Memory B cell (primary cell): ENCODE measurements around the gene STXBP6.

Experiments used
- ATAC-seq: fragments of 150-1000 bp; cut with Tn5 transposase; 2 replicates; pipeline ENCODE4 v1.10.0; 2021; ENCODE audit warnings: low read depth, mild to moderate bottlenecking, moderate library complexity
- DNase-seq, 2 donors: peaks; one replicate each; pipeline ENCODE4 v3.0.0; 2022; ENCODE audit warnings: low spot score in 2 of 2
- H3K27ac Mint-ChIP-seq: one replicate; pipeline ENCODE4 v1.8.0; 2022; ENCODE audit warnings: mild to moderate bottlenecking, moderate library complexity, mixed read lengths
- H3K27me3 Mint-ChIP-seq: one replicate; pipeline ENCODE4 v1.8.0; 2022; ENCODE audit warnings: mixed read lengths
- H3K36me3 Mint-ChIP-seq: one replicate; pipeline ENCODE4 v1.8.0; 2022; ENCODE audit warnings: mild to moderate bottlenecking, mixed read lengths
- H3K4me1 Mint-ChIP-seq: one replicate; pipeline ENCODE4 v1.8.0; 2022; ENCODE audit warnings: mixed read lengths
- H3K4me3 Mint-ChIP-seq: one replicate; pipeline ENCODE4 v1.8.0; 2022; ENCODE audit warnings: mild to moderate bottlenecking, moderate library complexity, mixed read lengths
- H3K9me3 Mint-ChIP-seq: one replicate; pipeline ENCODE4 v1.8.0; 2022; ENCODE audit warnings: mixed read lengths

Gene STXBP6

GRCh38 chr14:24993631-24994030, 56.3 kb downstream of the STXBP6 start:
- DNase-seq (no peak), ATAC-seq (no peak)
- H3K27ac Mint-ChIP-seq = no peak overlapping the region
- no peaks in the 10 kb centered on the region for H3K4me1 Mint-ChIP-seq
- H3K36me3 Mint-ChIP-seq = no peaks in the 10 kb centered on the region
- no peaks in the 10 kb centered on the region for H3K9me3 Mint-ChIP-seq
- H3K4me3 Mint-ChIP-seq = no peak overlapping the region
- H3K27me3 Mint-ChIP-seq = no peaks in the 10 kb centered on the region

GRCh38 chr14:24992624-24993360, 57.2 kb downstream of the STXBP6 start:
- H3K27ac Mint-ChIP-seq = no peak overlapping the region
- no peaks in the 10 kb centered on the region for H3K9me3 Mint-ChIP-seq
- no peaks in the 10 kb centered on the region for H3K36me3 Mint-ChIP-seq
- peaks cover under 1% of the 10 kb centered on the region for H3K27me3 Mint-ChIP-seq
- ATAC-seq = no peak
- no peak overlapping the region for H3K4me3 Mint-ChIP-seq
- H3K4me1 Mint-ChIP-seq = no peaks in the 10 kb centered on the region
- no peak for DNase-seq

- peaks cover 5% of the 10 kb centered on the region for H3K27me3 Mint-ChIP-seq
- H3K27ac Mint-ChIP-seq = no peak overlapping the region
- no peak overlapping the region for H3K4me3 Mint-ChIP-seq
- no peaks in the 10 kb centered on the region for H3K4me1 Mint-ChIP-seq
- ATAC-seq (no peak), DNase-seq (no peak)
- no peaks in the 10 kb centered on the region for H3K36me3 Mint-ChIP-seq
- peaks cover 2% of the 10 kb centered on the region for H3K9me3 Mint-ChIP-seq
Measured at GRCh38 chr14:24991821-24992220, 58.1 kb downstream of the STXBP6 start.

- DNase-seq (no peak), ATAC-seq (no peak)
- H3K36me3 Mint-ChIP-seq = no peaks in the 10 kb centered on the region
- H3K27me3 Mint-ChIP-seq = peaks cover 5% of the 10 kb centered on the region
- H3K27ac Mint-ChIP-seq = no peak overlapping the region
- H3K4me3 Mint-ChIP-seq = no peak overlapping the region
- no peaks in the 10 kb centered on the region for H3K4me1 Mint-ChIP-seq
- H3K9me3 Mint-ChIP-seq = peaks cover 2% of the 10 kb centered on the region
Measured at GRCh38 chr14:24991288-24991687, 58.7 kb downstream of the STXBP6 start.

GRCh38 chr14:24990773-24991172, 59.2 kb downstream of the STXBP6 start:
- DNase-seq = no peak
- Mint-ChIP-seq H3K36me3 (no peaks in the 10 kb centered on the region), H3K27ac (no peak overlapping the region), H3K27me3 (peaks cover 5% of the 10 kb centered on the region), H3K4me1 (no peaks in the 10 kb centered on the region), H3K4me3 (no peak overlapping the region), H3K9me3 (peaks cover 2% of the 10 kb centered on the region)
- no peak for ATAC-seq

- H3K9me3 Mint-ChIP-seq = peaks cover 2% of the 10 kb centered on the region
- H3K4me3 Mint-ChIP-seq = no peak overlapping the region
Measured at GRCh38 chr14:24990050-24990449, 59.9 kb downstream of the STXBP6 start.

GRCh38 chr14:24988760-24989159, 61.2 kb downstream of the STXBP6 start:
- no peak overlapping the region for H3K27ac Mint-ChIP-seq
- H3K4me3 Mint-ChIP-seq = no peak overlapping the region
- DNase-seq = no peak
- no peaks in the 10 kb centered on the region for H3K36me3 Mint-ChIP-seq
- no peaks in the 10 kb centered on the region for H3K4me1 Mint-ChIP-seq
- peaks cover 5% of the 10 kb centered on the region for H3K27me3 Mint-ChIP-seq
- no peak for ATAC-seq
- peaks cover 2% of the 10 kb centered on the region for H3K9me3 Mint-ChIP-seq

More at GRCh38 chr14:24990050-24990449, 59.9 kb downstream of the STXBP6 start:
- H3K4me1 Mint-ChIP-seq = no peaks in the 10 kb centered on the region
- DNase-seq = no peak
- no peak overlapping the region for H3K27ac Mint-ChIP-seq
- ATAC-seq = no peak
- no peaks in the 10 kb centered on the region for H3K36me3 Mint-ChIP-seq
- H3K27me3 Mint-ChIP-seq = peaks cover 5% of the 10 kb centered on the region

- H3K4me1 Mint-ChIP-seq = no peaks in the 10 kb centered on the region
- H3K27ac Mint-ChIP-seq = no peak overlapping the region
- H3K27me3 Mint-ChIP-seq = peaks cover 5% of the 10 kb centered on the region
- no peak overlapping the region for H3K4me3 Mint-ChIP-seq
- H3K36me3 Mint-ChIP-seq = no peaks in the 10 kb centered on the region
- no peak for DNase-seq
- ATAC-seq = no peak
- H3K9me3 Mint-ChIP-seq = peaks cover 2% of the 10 kb centered on the region
Measured at GRCh38 chr14:24986206-24986893, 63.6 kb downstream of the STXBP6 start.

GRCh38 chr14:24984846-24985589, 64.9 kb downstream of the STXBP6 start:
- ATAC-seq (no peak), DNase-seq (no peak)
- no peaks in the 10 kb centered on the region for H3K36me3 Mint-ChIP-seq
- peaks cover 5% of the 10 kb centered on the region for H3K27me3 Mint-ChIP-seq
- H3K27ac Mint-ChIP-seq = no peak overlapping the region
- no peaks in the 10 kb centered on the region for H3K4me1 Mint-ChIP-seq
- no peak overlapping the region for H3K4me3 Mint-ChIP-seq
- peaks cover 2% of the 10 kb centered on the region for H3K9me3 Mint-ChIP-seq

- H3K4me3 Mint-ChIP-seq = no peak overlapping the region
- ATAC-seq (no peak), DNase-seq (no peak)
- H3K9me3 Mint-ChIP-seq = peaks cover under 1% of the 10 kb centered on the region
- no peaks in the 10 kb centered on the region for H3K36me3 Mint-ChIP-seq
- peaks cover 7% of the 10 kb centered on the region for H3K27me3 Mint-ChIP-seq
- no peaks in the 10 kb centered on the region for H3K4me1 Mint-ChIP-seq
- no peak overlapping the region for H3K27ac Mint-ChIP-seq
Measured at GRCh38 chr14:24982472-24983155, 67.3 kb downstream of the STXBP6 start.

- ATAC-seq = no peak
- Mint-ChIP-seq H3K9me3 (no peaks in the 10 kb centered on the region), H3K4me1 (no peaks in the 10 kb centered on the region), H3K27me3 (peaks cover 7% of the 10 kb centered on the region), H3K27ac (no peak overlapping the region), H3K4me3 (no peak overlapping the region), H3K36me3 (no peaks in the 10 kb centered on the region)
- DNase-seq = no peak
Measured at GRCh38 chr14:24979725-24980239, 70.2 kb downstream of the STXBP6 start.

- Mint-ChIP-seq H3K36me3 (no peaks in the 10 kb centered on the region), H3K4me1 (no peaks in the 10 kb centered on the region), H3K9me3 (no peaks in the 10 kb centered on the region), H3K4me3 (no peak overlapping the region), H3K27ac (no peak overlapping the region), H3K27me3 (peaks cover 7% of the 10 kb centered on the region)
- DNase-seq = no peak
- ATAC-seq = no peak
Measured at GRCh38 chr14:24978862-24979724, 70.9 kb downstream of the STXBP6 start.

- no peak for ATAC-seq
- H3K9me3 Mint-ChIP-seq = no peaks in the 10 kb centered on the region
- peaks cover 7% of the 10 kb centered on the region for H3K27me3 Mint-ChIP-seq
- H3K4me1 Mint-ChIP-seq = no peaks in the 10 kb centered on the region
- H3K4me3 Mint-ChIP-seq = no peak overlapping the region
- DNase-seq = no peak
- H3K27ac Mint-ChIP-seq = no peak overlapping the region
- H3K36me3 Mint-ChIP-seq = no peaks in the 10 kb centered on the region
Measured at GRCh38 chr14:24976602-24977001, 73.3 kb downstream of the STXBP6 start.
